Heart left ventricle (tissue), 13 donors: ENCODE results near the gene CCDC85C.

Experiments
- CTCF ChIP-seq, 12 donors: fragments of 200-600 bp; sonication (generic) in 4 of 12; IDR thresholded peaks; one replicate each; pipeline versions ENCODE4 v1.5.0 to v1.8.0; 2018 to 2022; ENCODE audit warnings: antibody characterized with exemption in 12 of 12, mild to moderate bottlenecking in 5 of 12
- POLR2A ChIP-seq, 2 donors: fragments of 450-650 bp; IDR thresholded peaks; one replicate each; pipeline ENCODE4 v1.6.1; 2017; ENCODE audit warnings: antibody characterized with exemption in 2 of 2, mild to moderate bottlenecking in 2 of 2, moderate library complexity in 2 of 2
- donor health status: ischemic (EF 13 %, LVEDD 7.1; RV severe dilation, severe dysfunction).
- donor health status: DM: no; HTN: yes; CAD: no.
- donor health status: DM: no; HTN: no; CAD: no.
- donor health status: ischemic (EF 25% LVEDD 6.9; RV normal size, moderate dysfunction).
- donor health status: ischemic (EF 25% LVEDD 5.7; RV mildly dilated, moderate dysfunction).
- donor health status: ischemic (EF 35%, LVEDD 5.7; RV mildly dilated, moderate dysfunction).
- donor health status: nonischemic (EF 11% LVEDD 7.7; RV severe dilation, severe dysfunction).
- donor health status: DM: yes; HTN: yes; CAD: no.
- donor health status: PGD.
- donor health status: ischemic (EF 29% LVEDD 5.4; RV normal size, mild dysfunction).
- donor health status: nonischemic (EF 23%, LVEDD 6.1; RV moderate dilation, normal function).

- no peak for TF ChIP-seq POLR2A (IDR thresholded peaks at IDR 0.05)
- no peak for TF ChIP-seq CTCF (IDR thresholded peaks at IDR 0.05)
Observed at GRCh38 chr14:99563749-99564129, 40.3 kb downstream of the CCDC85C start.
